Esophagus muscularis mucosa (tissue), 4 donors: ENCODE data around the gene CCNY.

ENCODE experiments used
- EP300 ChIP-seq: sonication (generic); formaldehyde crosslinking; IDR thresholded peaks from one replicate; pipeline ENCODE4 v1.6.1; 2017; ENCODE audit warnings: antibody characterized with exemption
- POLR2A ChIP-seq: fragments of 450-650 bp; IDR thresholded peaks from one replicate; pipeline ENCODE4 v1.6.1; 2017; ENCODE audit warnings: antibody characterized with exemption, moderate library complexity, mild to moderate bottlenecking, low read depth
- POLR2AphosphoS5 ChIP-seq, 2 donors: sonication (generic); formaldehyde crosslinking; IDR thresholded peaks; one replicate each; pipeline ENCODE4 v1.6.1; 2017; ENCODE audit warnings: antibody characterized with exemption in 2 of 2
- TF ChIP-seq, protein P1 (sequence below), 3 experiments: fragments of 200-600 bp in 2 of 3; fragments of 450-650 bp in 1 of 3; sonication (generic) in 2 of 3; IDR thresholded peaks; one replicate each; pipeline ENCODE4 v1.5.1; 2017 to 2019; ENCODE audit warnings: antibody characterized with exemption in 3 of 3, mild to moderate bottlenecking in 2 of 3, moderate library complexity in 1 of 3

- TF ChIP-seq, protein P1, sequence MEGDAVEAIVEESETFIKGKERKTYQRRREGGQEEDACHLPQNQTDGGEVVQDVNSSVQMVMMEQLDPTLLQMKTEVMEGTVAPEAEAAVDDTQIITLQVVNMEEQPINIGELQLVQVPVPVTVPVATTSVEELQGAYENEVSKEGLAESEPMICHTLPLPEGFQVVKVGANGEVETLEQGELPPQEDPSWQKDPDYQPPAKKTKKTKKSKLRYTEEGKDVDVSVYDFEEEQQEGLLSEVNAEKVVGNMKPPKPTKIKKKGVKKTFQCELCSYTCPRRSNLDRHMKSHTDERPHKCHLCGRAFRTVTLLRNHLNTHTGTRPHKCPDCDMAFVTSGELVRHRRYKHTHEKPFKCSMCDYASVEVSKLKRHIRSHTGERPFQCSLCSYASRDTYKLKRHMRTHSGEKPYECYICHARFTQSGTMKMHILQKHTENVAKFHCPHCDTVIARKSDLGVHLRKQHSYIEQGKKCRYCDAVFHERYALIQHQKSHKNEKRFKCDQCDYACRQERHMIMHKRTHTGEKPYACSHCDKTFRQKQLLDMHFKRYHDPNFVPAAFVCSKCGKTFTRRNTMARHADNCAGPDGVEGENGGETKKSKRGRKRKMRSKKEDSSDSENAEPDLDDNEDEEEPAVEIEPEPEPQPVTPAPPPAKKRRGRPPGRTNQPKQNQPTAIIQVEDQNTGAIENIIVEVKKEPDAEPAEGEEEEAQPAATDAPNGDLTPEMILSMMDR (IDR thresholded peaks at IDR 0.05): no peak
- TF ChIP-seq POLR2A (no peak), POLR2AphosphoS5 (IDR thresholded peaks at IDR 0.05) (no peak), EP300 (no peak)
Measured at GRCh38 chr10:35462491-35462934, 126.2 kb downstream of the CCNY start.
